Caco-2 (cell line): Measurements from ENCODE around the gene TTN. TPM values are rescaled to one million over a fixed set of nuclear protein-coding genes. Genes with fewer than 3 reads are reported as not detected.

Experiments used
- BruUV-seq: library from RNA; stranded (reverse); fragments of 400-500 nt; replicated peaks from 2 replicates; lab custom pipeline; 2021; lab: Mats Ljungman, UMichigan
- CTCF ChIA-PET: fragments of 300-600 bp; sonication (Branson Sonifier 250); formaldehyde crosslinking; loops from one replicate; lab custom pipeline; 2022; ENCODE audit warnings: antibody characterized with exemption; lab: Charles Lee
- POLR2A ChIA-PET: fragments of 300-600 bp; sonication (Branson Sonifier 250); formaldehyde crosslinking; loops from one replicate; lab custom pipeline; 2022; ENCODE audit warnings: antibody characterized with exemption; lab: Charles Lee
- DNase-seq, 2 experiments: peaks; one replicate each; pipeline versions ENCODE4 v3.0.0 to v3.0.0-alpha.2; 2020 to 2022
- H3K27me3 ChIP-seq: replicated peaks from 2 replicates; pipeline ENCODE4 v1.6.0; 2011; ENCODE audit warnings: low read length; ENCODE audit not compliant: control insufficient read depth, insufficient read depth
- H3K36me3 ChIP-seq: 2 replicates; pipeline ENCODE4 v1.5.1; 2011; ENCODE audit warnings: low read length; ENCODE audit not compliant: control insufficient read depth, insufficient read depth
- H3K4me1 ChIP-seq: fragments of 250-450 bp; sonication (Bioruptor Pico); 2 replicates; pipeline ENCODE4 v1.5.1; 2020; ENCODE audit warnings: mild to moderate bottlenecking
- H3K4me3 ChIP-seq: 2 replicates; pipeline ENCODE4 v1.5.1; 2011; ENCODE audit warnings: low read depth, mild to moderate bottlenecking, control low read depth, low read length
- H3K9me3 ChIP-seq: fragments of 250-450 bp; sonication (Bioruptor Pico); 2 replicates; pipeline ENCODE4 v1.5.1; 2020; ENCODE audit warnings: mild to moderate bottlenecking, moderate library complexity
- H3K27ac Mint-ChIP-seq: one replicate; pipeline ENCODE4 v1.8.0; 2022; ENCODE audit warnings: mixed read lengths; ENCODE audit not compliant: unreplicated experiment
- H3K27me3 Mint-ChIP-seq: one replicate; pipeline ENCODE4 v1.8.0; 2022; ENCODE audit warnings: mixed read lengths; ENCODE audit not compliant: insufficient read depth, unreplicated experiment
- H3K36me3 Mint-ChIP-seq: one replicate; pipeline ENCODE4 v1.8.0; 2022; ENCODE audit warnings: mild to moderate bottlenecking, mixed read lengths; ENCODE audit not compliant: insufficient read depth, unreplicated experiment
- H3K4me1 Mint-ChIP-seq: one replicate; pipeline ENCODE4 v1.8.0; 2022; ENCODE audit warnings: low read depth, mixed read lengths; ENCODE audit not compliant: unreplicated experiment
- H3K4me3 Mint-ChIP-seq: one replicate; pipeline ENCODE4 v1.8.0; 2022; ENCODE audit warnings: mild to moderate bottlenecking, moderate library complexity, mixed read lengths; ENCODE audit not compliant: unreplicated experiment
- H3K9me3 Mint-ChIP-seq: one replicate; pipeline ENCODE4 v1.8.0; 2022; ENCODE audit warnings: mixed read lengths; ENCODE audit not compliant: unreplicated experiment
- CTCF ChIP-seq, 2 experiments: fragments of 200-600 bp in 1 of 2; IDR thresholded peaks; 1 replicate in 1 of 2; 2 replicates in 1 of 2; pipeline versions ENCODE4 v1.5.1 to v1.8.0; 2011 to 2022; ENCODE audit warnings: antibody characterized with exemption in 1 of 2, control low read depth in 1 of 2, inconsistent platforms in 1 of 2, low read depth in 1 of 2, low read length in 1 of 2, mild to moderate bottlenecking in 1 of 2, moderate library complexity in 1 of 2; ENCODE audit not compliant: insufficient read depth in 1 of 2, severe bottlenecking in 1 of 2, unreplicated experiment in 1 of 2
- intact Hi-C: fragments of 100-400 bp; cut with micrococcal nuclease; formaldehyde crosslinking; loops from one replicate; pipeline ENCODE4 v1.10.0; 2022; ENCODE audit not compliant: unreplicated experiment
- total RNA-seq: library from RNA; stranded (reverse); gene quantifications from 2 replicates; pipeline ENCODE4 v1.2.3, GENCODE V29; 2022

Gene TTN
- total RNA-seq, 1 experiment from 2014 or later = 9.3 TPM

- Mint-ChIP-seq H3K4me3 (no peak overlapping the region), H3K27me3 (no peaks in the 10 kb centered on the region), H3K9me3 (no peaks in the 10 kb centered on the region), H3K4me1 (peaks cover 7% of the 10 kb centered on the region), H3K36me3 (peaks cover 13% of the 10 kb centered on the region), H3K27ac (no peak overlapping the region)
- Histone ChIP-seq H3K4me3 (no peak overlapping the region), H3K36me3 (0 out of 2 replicates have a peak, but pooled peaks cover 1% of the 10 kb centered on the region), H3K4me1 (peaks cover 5% of the 10 kb centered on the region; the same call in 1 of the 2 replicates), H3K27me3 (no peaks in the 10 kb centered on the region), H3K9me3 (no peaks in the 10 kb centered on the region)
- no TSS peak for BruUV-seq
- TF ChIP-seq CTCF (IDR thresholded peaks at IDR 0.05; ENCODE audit: insufficient read depth in 1 of 2, low read depth in 1 of 2, low read length in 1 of 2, severe bottlenecking in 1 of 2, unreplicated experiment in 1 of 2) = no peak
- no peak for DNase-seq
- ChIA-PET CTCF (no interaction called here), POLR2A (no interaction called here)
- intact Hi-C loops = no loop called here
These were observed 322.8 kb downstream of the TTN start for GRCh38 chr2:178484245-178485041.

GRCh38 chr2:178482437-178482836, 324.8 kb downstream of the TTN start:
- no peaks in the 10 kb centered on the region for H3K9me3 Mint-ChIP-seq
- Histone ChIP-seq H3K4me3 (no peak overlapping the region), H3K27me3 (no peaks in the 10 kb centered on the region), H3K36me3 (0 out of 2 replicates have a peak, but pooled peaks cover 1% of the 10 kb centered on the region), H3K9me3 (no peaks in the 10 kb centered on the region), H3K4me1 (peaks cover 5% of the 10 kb centered on the region; the same call in 1 of the 2 replicates)
- no peak overlapping the region for H3K4me3 Mint-ChIP-seq
- H3K36me3 Mint-ChIP-seq = peaks cover 24% of the 10 kb centered on the region
- ChIA-PET CTCF (interaction anchor here (0.7 kb wide), 1 partner anchor 40 kb away, joined by 3 read pairs; no protein-coding TSS in a partner anchor), POLR2A (no interaction called here)
- TF ChIP-seq CTCF (IDR thresholded peaks at IDR 0.05; ENCODE audit: insufficient read depth in 1 of 2, low read depth in 1 of 2, low read length in 1 of 2, severe bottlenecking in 1 of 2, unreplicated experiment in 1 of 2) = no peak
- H3K27ac Mint-ChIP-seq = no peak overlapping the region
- H3K27me3 Mint-ChIP-seq = no peaks in the 10 kb centered on the region
- DNase-seq = no peak
- intact Hi-C loops = no loop called here
- H3K4me1 Mint-ChIP-seq = peaks cover 5% of the 10 kb centered on the region
- no TSS peak for BruUV-seq

- H3K9me3 ChIP-seq = no peaks in the 10 kb centered on the region
- peak within 1 kb of the TSS; percentile 60 for H3K4me3 ChIP-seq
- POLR2A ChIA-PET = interaction anchor here (1.5 kb wide), 1 partner anchor 29 kb away, joined by 22 read pairs; the partner anchor contains the start of genes PJVK and PRKRA
- H3K4me1 ChIP-seq = peaks cover 7% of the 10 kb centered on the region; the same call in 1 of the 2 replicates
- no peaks in the 10 kb centered on the region for H3K36me3 ChIP-seq
- CTCF ChIA-PET = interaction anchor here (1.3 kb wide), 1 partner anchor 30 kb away, joined by 5 read pairs; the partner anchor contains the start of genes PJVK and PRKRA
- intact Hi-C loops = loop anchor here (1.0 to 2.0 kb wide), 4 partner anchors 9 to 368 kb away; partner anchors contain the start of genes PJVK, PRKRA and RBM45
- no TSS peak for BruUV-seq
- Mint-ChIP-seq H3K9me3 (no peaks in the 10 kb centered on the region), H3K4me1 (peaks cover 5% of the 10 kb centered on the region), H3K36me3 (peaks cover 18% of the 10 kb centered on the region), H3K27ac (peak within 1 kb of the TSS; percentile 96), H3K27me3 (no peaks in the 10 kb centered on the region), H3K4me3 (peak within 1 kb of the TSS; percentile 99)
- peak; percentile 94 to 95 for DNase-seq
- no peaks in the 10 kb centered on the region for H3K27me3 ChIP-seq
- no peak for TF ChIP-seq CTCF (IDR thresholded peaks at IDR 0.05; ENCODE audit: insufficient read depth in 1 of 2, low read depth in 1 of 2, low read length in 1 of 2, severe bottlenecking in 1 of 2, unreplicated experiment in 1 of 2)
These were observed 326.7 kb downstream of the TTN start, which contains the start of gene PLEKHA3 for GRCh38 chr2:178480227-178481181. PLEKHA3 (plus strand) TSS chr2:178480457; CDS start chr2:178480870, 413 bp downstream.
